Stimulated activated CD4-positive, alpha-beta T cell treated with anti-CD3 and anti-CD28 coated beads, Interleukin-15, amount 100 ng/mL, for 24 hours (primary cell): Measurements from ENCODE around the gene SLC38A9.

ENCODE experiments used
- DNase-seq: peaks from one replicate; pipeline ENCODE4 v3.0.0-alpha.2; 2020

Gene SLC38A9

DNA sequence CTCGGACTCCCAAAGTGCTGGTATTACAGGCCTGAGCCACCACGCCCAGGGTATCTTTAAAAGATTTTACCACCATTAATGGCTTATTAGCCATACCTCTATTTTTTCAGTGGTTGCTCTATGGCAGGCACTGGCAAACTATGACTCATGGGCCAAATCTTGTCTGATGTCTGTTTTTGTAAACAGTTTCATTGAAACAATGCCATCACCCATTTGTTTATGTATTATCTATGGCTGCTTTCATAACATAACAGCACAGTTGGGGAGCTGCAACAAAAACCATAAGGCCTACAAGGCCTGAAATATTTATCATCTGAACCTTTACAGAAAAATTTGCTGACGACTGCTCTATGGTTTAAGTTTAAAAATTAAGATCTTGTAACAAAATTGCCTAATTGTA lies 66.8 kb downstream of the SLC38A9 start:
- no peak for DNase-seq

DNA sequence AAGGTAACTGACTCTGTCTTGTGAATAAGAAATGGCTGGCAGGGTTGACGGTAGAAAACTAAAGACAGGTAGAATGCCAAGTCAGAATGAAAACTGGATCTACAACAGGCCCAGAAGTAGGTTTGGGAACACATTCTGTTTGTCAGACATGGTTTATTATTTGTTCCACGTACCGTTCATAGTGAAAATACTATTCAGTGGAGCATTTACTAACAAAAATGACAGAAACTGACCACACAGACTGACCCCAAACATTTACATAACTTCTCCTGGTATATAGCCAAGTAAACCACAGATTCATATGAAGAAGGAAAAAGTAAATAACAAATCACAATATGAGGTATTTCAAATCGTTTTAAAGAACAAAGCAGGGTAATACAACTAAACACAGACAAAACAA lies 73.7 kb downstream of the SLC38A9 start:
- DNase-seq, result no peak

DNA sequence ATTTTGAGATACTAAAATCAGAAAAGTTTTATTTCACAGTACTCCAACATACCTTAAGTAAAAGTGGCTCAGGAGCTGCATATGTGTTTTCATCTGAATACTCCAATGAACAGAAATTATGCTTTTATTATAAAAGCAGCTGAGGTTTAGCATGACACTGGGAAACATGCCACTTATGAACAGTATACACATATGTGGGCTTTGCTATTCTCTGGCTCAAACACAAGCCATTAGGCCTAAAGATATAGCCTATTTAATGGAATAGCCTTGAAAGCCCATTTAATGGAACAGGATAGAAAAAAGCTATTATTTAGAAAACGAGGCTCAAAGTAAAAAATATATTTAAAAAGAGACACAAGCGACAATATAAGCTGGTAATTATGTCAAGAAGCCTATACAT lies 74.1 kb downstream of the SLC38A9 start:
- DNase-seq, result no peak

DNA sequence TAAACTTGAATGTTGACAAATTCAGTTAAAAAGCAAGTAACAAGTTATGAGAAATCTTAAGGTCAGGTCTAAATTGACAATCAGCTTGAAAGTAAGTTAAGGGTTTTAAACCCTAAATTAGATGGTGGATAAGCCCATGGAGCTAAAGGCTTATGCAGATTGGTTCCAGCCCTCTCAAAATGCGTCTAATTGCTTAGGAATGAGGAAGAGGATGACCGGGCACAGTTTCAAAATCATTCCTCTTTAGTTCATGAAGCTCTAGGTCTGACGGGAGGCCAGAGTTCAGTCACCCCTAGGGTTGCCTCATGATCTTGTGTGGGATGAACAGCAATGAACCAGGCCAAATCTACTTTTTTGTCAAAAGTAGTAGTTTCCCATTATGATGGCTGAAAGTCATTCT lies 75.4 kb downstream of the SLC38A9 start:
- DNase-seq, result no peak

DNA sequence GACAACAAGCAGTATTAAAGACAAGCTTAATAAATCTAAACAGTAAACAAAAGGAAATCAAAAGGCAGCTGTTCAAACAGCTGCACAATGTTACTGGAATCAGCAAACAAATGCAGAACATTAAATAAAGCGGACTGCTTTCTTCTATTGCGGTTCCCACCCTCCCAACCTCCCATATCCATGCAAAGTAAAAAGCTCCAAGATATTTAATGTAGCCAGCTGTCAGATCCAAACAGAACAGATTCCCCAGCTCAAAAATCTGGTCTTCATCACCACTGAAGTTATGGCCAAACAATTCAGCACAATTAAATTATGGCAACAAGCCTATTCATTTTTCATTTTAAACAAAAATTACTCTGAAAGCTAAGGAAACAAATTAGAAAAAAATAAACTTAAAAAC lies 75.9 kb downstream of the SLC38A9 start:
- DNase-seq, result no peak

DNA sequence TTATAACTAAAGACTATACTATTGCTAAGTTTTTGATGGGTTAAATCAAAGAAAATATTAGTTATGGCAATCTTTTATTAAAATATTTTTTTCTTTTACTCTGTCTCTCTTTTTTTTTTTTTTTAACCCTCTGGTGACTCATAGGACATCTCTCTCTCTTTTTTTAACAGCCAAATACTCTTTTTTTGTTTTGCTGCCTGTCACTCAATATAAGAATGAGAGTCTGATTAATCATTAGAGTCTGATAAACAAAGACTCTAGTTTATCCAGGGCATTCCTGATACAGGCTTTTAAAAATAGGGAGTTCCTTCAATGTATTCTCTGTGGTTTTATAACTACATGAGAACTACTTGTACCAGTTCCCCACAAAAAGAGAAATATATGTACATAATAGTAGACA lies 77.3 kb downstream of the SLC38A9 start:
- no peak for DNase-seq

DNA sequence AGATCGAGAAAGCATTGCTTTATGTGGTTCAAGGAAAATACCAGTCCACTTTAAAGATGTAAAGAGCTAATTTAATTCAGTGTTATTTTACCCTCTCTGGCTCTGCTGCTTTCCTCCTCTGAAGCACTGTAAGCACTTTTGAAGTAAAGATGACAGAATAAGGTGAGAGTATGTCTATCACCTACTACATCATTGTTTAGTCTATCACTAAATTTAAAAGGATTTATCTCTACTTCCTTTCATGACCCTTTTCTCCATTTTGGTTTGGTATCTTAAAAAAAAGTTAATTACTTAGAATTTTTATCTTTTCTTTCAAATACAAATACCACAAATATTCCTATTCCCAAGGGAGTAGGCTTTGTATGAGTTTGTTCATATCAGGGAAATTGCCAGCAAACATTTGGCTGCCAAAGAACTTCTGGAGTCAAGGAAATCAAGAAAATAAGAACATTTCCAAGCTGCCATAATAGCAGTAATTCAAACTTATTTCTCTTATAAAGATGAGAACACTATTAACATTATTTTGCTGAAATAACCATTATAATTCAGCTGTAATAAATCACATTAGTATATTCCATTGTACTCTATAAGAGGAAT lies 77.8 kb downstream of the SLC38A9 start:
- DNase-seq, result no peak

DNA sequence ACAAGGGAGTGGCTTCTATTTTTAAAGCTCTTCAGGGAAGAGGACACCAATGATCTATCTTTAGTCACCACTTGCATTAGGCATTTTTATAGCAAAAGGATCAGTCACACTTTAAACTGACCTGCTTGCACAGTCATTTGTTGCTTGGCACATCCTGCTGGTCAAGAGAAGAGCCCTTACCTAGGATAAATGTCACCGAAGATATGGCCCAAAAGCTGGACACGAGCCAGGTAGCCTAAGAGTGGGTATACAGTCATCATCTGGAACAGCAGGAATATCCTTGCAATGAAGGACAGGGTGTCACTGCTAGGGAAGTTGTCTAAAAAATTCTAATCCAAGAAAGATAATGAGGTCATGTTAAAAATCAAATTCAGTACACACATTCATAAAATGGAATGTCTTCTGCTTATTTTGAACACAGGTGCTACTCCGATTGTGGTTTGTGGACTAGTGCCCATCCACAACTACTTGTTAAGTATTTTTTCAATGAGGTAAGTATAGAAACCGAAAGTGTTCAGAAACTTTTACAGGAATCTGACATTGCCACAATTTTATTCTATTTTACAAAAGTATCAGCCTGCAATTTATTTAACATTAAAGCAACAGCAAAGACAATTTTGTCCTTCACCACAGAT lies 78.4 kb downstream of the SLC38A9 start:
- no peak for DNase-seq

DNA sequence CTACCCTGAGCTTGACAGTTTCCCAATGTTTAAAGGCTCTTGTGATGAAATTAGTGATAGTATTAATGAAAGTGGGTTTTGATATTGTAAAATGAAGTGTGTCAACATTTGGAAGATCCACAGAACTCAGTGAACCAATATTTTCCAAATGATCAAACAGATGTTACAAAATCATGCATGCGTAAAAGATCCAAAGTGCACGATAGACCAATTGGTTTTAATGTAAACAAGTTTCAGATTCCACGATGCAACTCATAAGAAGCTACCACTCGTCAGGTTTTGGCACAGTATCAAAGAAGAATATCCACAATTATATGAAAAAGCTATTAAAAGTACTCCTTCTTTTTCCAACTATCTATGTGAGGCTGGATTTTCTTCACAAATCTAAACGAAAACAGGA lies 82.3 kb downstream of the SLC38A9 start:
- no peak for DNase-seq

DNA sequence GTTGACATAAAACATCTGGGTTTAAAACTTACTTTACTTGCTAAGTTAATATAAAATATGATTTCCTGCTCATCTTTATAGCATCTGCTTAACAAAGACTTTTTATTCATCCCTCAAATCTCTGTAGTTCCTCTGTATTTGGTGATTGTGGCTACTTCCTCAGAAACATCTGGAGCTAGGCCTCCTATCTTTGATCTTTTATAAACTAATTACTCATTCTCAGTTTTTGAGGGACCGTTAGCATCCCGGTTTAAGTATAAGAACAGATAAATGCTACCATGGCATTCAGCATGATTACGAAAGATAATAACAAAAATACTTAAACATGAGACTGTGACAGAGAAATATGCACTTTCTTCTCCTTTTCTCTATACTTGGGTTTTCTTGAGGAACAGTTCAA lies 85.3 kb downstream of the SLC38A9 start:
- no peak for DNase-seq

DNA sequence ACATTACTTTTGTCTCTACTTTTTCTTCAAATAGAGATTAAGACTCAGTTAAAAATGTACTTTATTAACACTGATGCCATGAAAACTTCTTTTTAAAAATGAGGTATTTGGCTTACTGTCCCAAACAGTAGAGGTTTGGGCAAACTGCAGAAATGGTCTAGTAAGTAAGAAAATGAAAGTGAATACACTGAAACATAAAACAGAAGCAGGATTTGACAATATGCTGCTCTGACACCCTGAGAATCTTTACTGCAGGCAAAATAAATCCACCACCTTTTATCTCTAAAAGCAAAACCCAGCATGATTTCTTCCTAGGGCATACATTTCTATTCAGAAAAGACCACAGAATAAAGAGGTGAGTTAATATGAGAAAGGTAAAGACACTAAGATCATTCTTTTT lies 86.2 kb downstream of the SLC38A9 start:
- DNase-seq, result no peak

DNA sequence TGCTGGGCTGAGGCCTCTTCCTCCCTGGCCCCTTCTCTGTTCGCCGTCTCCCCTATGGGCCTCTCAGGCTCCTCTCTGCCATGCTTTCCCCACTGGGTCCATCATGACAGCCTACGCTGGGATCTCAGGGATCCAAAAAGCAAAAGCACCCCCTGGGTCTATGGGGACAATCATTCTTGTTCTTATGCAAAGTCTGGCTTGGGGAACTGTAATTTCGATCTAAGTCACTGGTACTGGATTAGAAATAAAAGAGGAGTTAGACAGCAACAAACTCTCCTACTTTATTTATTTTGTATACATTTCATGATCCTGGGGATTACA lies 86.6 kb downstream of the SLC38A9 start:
- DNase-seq, result no peak

DNA sequence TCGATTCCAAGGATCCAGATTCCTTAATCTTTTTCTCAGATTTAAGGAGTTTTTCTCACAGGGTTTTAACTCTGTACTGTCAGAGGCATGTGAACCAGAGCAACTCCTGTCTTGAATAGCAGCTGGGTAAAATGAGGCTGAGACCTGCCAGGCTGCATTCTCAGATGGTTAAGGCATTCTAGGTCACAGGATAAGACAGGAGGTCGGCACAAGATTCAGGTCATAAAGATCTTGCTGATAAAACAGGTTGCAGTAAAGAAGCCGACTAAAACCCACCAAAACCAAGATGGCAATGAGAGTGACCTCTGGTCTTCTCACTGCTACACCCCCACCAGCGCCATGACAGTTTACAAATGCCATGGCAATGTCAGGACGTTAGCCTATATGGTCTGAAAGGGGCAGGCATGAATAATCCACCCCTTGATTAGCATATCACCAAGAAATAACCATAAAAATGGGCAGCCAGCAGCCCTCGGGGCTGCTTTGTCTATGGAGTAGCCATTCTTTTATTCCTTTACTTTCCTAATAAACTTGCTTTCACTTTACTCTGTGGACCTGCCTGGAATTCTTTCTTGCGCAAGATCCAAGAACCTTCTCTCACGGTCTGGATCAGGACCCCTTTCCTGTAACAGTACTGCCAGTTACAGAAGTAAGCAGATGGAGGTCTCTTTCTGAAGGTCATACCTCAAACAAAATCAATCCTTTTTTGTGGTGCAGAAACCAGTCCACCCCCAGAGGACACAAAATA lies 87.1 kb downstream of the SLC38A9 start:
- DNase-seq, result no peak

DNA sequence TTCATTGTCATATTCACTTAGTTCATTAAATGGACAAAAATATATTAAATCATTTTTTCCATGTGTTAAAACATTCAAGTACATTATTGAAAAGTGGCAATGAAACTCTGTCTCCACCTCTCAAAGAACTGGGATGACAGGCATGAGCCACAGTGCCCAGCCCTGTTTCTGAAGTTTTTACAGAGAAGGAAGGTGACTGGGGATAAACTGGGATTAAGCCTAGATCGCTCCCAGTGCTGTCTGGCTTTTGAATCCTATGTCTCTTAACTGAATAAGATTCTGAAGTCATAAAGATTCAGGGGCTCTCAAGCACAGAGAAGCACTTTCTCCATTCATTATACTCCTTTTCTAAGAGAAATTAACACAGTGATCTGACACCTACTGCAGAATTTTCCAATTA lies 88.3 kb downstream of the SLC38A9 start:
- DNase-seq, result no peak

DNA sequence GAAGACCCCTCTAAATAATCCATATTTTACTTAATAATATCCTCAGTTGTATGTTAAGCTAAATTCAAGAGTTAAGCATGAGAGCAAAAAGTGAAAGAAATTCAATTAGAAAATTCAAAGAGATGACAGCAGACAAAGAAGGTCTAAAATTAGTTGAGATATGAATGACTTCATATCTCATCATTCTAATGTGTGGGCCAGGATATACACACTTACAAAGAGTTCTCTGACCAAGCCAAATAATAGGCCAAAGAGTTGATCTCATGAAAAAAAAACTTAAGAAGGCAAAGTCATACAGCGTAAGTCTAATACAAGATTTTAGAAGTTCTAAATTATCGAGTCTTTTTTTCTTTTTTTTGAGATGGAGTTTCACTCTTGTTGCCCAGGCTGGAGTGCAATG lies 89.7 kb downstream of the SLC38A9 start:
- DNase-seq, result no peak

DNA sequence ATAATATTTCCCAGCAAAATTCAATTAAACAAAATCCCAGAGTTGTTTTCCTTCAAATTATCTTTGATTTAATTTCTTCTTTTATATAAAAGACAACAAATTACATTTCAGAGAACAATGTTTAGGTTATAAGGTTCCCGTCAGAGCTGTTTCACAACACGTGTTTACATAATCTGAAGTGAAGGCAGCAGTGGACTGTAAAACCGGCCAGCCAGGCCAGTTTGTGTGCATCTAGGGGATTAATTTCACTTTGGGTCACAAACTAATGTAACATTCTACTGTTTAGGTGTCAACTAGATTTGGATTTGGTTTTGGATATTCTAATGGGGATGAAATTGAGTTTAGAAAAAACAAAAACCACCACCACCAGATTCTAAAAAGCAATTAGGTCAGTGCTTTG lies 90.9 kb downstream of the SLC38A9 start:
- DNase-seq, result no peak

DNA sequence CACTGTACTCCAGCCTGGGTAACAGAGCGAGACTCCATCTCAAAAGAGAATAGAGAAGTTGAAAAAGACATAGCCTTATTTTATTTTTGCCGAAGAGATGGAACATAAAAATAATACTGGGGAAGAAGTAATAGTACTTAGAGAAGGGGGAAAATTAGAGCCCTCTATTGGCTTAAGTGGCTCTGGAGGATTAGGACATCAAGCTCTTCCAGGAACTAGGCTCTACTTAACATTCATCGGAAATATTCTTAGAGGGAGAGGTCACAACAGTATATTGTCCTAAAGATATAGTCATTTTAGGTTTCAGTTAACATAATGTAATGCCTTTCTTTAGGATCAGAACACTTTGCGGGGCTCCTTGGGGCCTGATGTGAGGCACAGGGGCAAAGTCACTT lies 91.4 kb downstream of the SLC38A9 start:
- no peak for DNase-seq

DNA sequence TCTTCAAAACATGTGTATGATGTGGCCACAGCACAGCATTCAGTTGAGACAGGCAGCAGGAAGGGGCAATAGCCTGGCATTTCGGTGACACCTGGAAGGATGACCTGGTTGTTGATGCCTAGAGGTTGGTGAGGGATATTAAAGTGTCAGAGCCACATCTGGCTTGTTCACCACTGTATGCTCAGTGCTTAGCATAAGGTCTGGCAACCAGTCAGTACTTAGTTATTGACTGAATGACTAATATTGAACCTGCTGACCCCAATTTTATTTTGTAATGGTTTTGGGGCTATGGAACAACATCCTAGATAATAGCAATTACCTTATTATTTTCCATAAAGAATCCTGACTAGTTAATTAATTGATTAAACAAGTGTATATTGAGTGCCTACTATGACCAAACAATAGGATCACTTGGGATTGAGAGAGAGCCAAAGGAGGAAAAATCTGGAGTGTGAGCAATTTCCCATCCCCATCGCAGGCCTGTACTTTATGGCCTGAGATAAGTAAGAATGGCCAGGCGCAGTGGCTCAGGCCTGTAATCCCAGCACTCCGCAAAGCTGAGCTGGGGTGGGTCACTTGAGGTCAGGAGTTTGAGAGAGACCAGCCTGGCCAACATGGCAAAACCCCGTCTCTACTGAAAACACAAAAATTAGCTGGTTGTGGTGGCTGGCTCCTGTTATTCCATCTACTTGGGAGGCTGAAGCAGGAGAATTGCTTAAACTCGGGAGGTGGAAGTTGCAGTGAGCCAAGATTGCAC lies 91.9 kb downstream of the SLC38A9 start:
- DNase-seq, result no peak

DNA sequence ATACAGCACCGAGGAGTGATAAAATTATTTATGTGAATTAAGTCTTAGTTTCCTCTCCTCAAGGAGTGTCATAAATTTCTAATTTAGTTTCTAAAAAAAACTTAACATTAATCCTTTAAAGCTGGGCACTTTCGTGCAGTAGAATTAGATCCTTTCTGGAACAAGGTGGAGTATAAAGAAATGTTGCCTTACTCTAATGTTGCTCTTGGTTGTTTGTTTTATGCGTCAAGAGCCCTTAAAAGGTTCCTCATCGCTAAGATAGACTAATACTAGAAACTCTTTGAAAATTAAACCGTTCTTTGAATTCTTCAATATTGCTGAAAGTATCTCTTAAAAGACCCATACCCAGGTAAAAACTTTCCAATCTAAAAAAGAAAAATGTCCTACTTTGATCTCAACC lies 93.8 kb downstream of the SLC38A9 start:
- DNase-seq, result no peak

DNA sequence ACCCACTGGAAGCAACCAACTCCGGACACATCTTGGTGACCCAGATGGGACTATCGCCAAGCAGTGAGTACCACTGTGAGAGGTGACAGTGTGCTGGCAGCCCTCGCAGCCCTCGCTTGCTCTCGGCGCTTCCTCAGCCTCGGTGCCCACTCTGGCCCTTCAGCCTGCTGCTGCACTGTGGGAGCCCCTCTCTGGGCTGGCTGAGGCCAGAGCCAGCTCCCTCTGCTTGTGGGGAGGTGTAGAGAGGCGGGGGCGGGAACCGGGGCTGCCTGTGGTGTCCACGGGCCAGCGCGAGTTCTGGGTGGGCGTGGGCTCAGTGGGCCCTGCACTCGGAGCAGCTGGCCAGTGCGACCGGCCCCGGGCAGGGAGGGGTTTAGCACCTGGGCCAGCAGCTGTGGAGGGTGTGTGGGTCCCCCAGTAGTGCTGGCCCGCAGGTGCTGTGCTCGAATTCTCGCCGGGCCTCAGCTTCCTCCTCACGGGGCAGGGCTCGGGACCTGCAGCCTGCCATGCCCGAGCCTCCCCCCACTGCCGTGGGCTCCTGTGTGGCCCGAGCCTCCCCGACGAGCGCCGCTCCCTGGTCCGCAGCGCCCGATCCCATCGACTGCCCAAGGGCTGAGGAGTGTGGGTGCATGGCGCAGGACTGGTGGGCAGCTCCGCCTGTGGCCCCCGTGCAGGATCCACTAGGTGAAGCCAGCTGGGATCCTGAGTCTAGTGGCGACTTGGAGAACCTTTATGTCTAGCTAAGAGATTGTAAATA lies 98.8 kb downstream of the SLC38A9 start:
- DNase-seq, result no peak

DNA sequence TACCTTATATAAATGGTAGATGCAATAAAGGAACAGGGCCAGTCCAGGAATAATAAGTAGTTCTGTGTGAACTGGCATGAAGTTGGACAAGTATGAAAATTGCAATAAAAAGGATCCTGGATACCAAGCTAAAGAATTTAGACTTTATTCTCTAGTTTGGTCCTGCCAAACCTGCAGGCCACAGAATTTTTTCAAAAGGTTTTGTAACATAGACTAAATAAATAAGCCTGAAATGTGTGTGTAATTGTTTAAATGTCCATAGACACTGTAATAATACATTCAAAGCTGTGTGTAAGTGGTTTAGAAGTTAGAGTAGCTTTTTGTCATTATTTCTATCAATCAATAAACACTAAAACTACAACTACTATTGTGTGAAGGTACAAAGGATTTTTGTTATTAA lies 101.6 kb downstream of the SLC38A9 start:
- DNase-seq, result no peak

DNA sequence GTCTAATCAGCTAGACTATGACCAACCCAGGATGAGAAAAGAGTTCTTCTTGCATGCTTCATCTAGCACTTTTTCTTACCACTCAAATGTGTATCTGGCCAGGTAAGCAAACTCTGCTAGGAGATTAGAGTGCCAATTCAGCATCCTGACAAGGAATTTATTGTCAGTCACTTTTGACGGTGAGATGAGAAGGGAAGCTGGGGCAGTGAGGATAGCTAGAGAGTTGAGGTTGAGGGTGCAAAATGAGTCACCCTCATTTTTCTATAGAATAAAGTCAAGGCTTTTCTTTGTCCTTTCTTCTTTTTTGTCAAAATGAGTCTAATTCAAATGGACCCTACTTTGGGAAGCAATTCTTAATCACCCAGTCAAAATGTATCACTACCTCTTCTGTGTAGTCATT lies 102.7 kb downstream of the SLC38A9 start:
- no peak for DNase-seq
